ENCODE results near the gene ECE2.

Gene ECE2

GRCh38 chr3:184275961-184276910 lies at the start of gene ECE2:
Gene ECE2 (plus strand): TSS chr3:184276022. CDS start chr3:184276154, 132 bp downstream.
- no peak for DNase-seq

GRCh38 chr3:184227481-184227935 lies 48.3 kb upstream of the ECE2 start:
- peak; percentile 66 for DNase-seq

- DNase-seq = no peak
These were observed 47.3 kb upstream of the ECE2 start for GRCh38 chr3:184228376-184229137.

- DNase-seq = peak; percentile 84
These were observed 46.3 kb upstream of the ECE2 start, which contains the start of gene VWA5B2 for GRCh38 chr3:184229394-184230080. Gene VWA5B2 (plus strand): TSS chr3:184229585. CDS start chr3:184230529, 944 bp downstream.

GRCh38 chr3:184230081-184230602 lies 45.7 kb upstream of the ECE2 start:
- peak; percentile 28 for DNase-seq

GRCh38 chr3:184230603-184231528 lies 45.0 kb upstream of the ECE2 start:
- no peak for DNase-seq

- DNase-seq = no peak
These were observed 44.2 kb upstream of the ECE2 start for GRCh38 chr3:184231671-184232070.

GRCh38 chr3:184233127-184233843 lies 42.5 kb upstream of the ECE2 start:
- no peak for DNase-seq

GRCh38 chr3:184234224-184234623 lies 41.6 kb upstream of the ECE2 start:
- DNase-seq = no peak

- no peak for DNase-seq
These were observed 41.0 kb upstream of the ECE2 start for GRCh38 chr3:184234671-184235380.

GRCh38 chr3:184235381-184236032 lies 40.3 kb upstream of the ECE2 start:
- no peak for DNase-seq

- DNase-seq = no peak
These were observed 39.8 kb upstream of the ECE2 start for GRCh38 chr3:184236033-184236410.

GRCh38 chr3:184236636-184237035 lies 39.2 kb upstream of the ECE2 start:
- DNase-seq = no peak

GRCh38 chr3:184237211-184237610 lies 38.6 kb upstream of the ECE2 start:
- no peak for DNase-seq

GRCh38 chr3:184237807-184238206 lies 38.0 kb upstream of the ECE2 start:
- no peak for DNase-seq

GRCh38 chr3:184238246-184238818 lies 37.5 kb upstream of the ECE2 start:
- DNase-seq = no peak

- DNase-seq = no peak
These were observed 36.6 kb upstream of the ECE2 start for GRCh38 chr3:184239221-184239620.

- no peak for DNase-seq
These were observed 36.1 kb upstream of the ECE2 start for GRCh38 chr3:184239708-184240107.

Data from activated T-cell treated with anti-CD3 and anti-CD28 coated beads, Interleukin-2, amount 50 U/mL, for 1 hour (primary cell).